Ovary (tissue), 3 donors: ENCODE data around the gene APOD.

Experiments used
- CTCF ChIP-seq, 3 donors: fragments of 450-650 bp in 2 of 3; fragments of 200-600 bp in 1 of 3; IDR thresholded peaks; one replicate each; pipeline versions ENCODE4 v1.5.1 to v1.8.0; 2016 to 2022; ENCODE audit warnings: antibody characterized with exemption in 3 of 3, mild to moderate bottlenecking in 1 of 3
- EP300 ChIP-seq: sonication (generic); formaldehyde crosslinking; IDR thresholded peaks from one replicate; pipeline ENCODE4 v1.6.1; 2017; ENCODE audit warnings: antibody characterized with exemption
- POLR2A ChIP-seq: fragments of 450-650 bp; IDR thresholded peaks from one replicate; pipeline ENCODE4 v1.6.1; 2017; ENCODE audit warnings: antibody characterized with exemption, mild to moderate bottlenecking, moderate library complexity
- donor health status: DM: no; HTN: no; CAD: no.

GRCh38 chr3:195548987-195549386 is 34.8 kb downstream of the APOD start:
- no peak for TF ChIP-seq CTCF (IDR thresholded peaks at IDR 0.05)
- no peak for TF ChIP-seq POLR2A
- no peak for TF ChIP-seq EP300
